HEK293T (cell line): Measurements from ENCODE around the gene NIP7.

ENCODE experiments used
- CTCF ChIA-PET: fragments of 350-600 bp; formaldehyde crosslinking; extraction: SDS; loops from one replicate; lab custom pipeline; 2021; ENCODE audit warnings: antibody characterized with exemption, inconsistent platforms; lab: Yijun Ruan, JAX
- POLR2A ChIA-PET: fragments of 350-600 bp; formaldehyde crosslinking; extraction: SDS; loops from one replicate; lab custom pipeline; 2020; ENCODE audit warnings: antibody characterized with exemption, inconsistent platforms; lab: Yijun Ruan, JAX
- DNase-seq: peaks from one replicate; pipeline ENCODE4 v3.0.0; 2012; ENCODE audit warnings: mixed read lengths; ENCODE audit errors: extremely low spot score
- ARNT ChIP-seq: fragments of 450-650 bp; IDR thresholded peaks from 2 replicates; pipeline ENCODE4 v1.6.1; 2017; ENCODE audit warnings: mild to moderate bottlenecking
- BHLHE40 ChIP-seq: fragments of 450-650 bp; IDR thresholded peaks from 2 replicates; pipeline ENCODE4 v1.6.1; 2016; ENCODE audit warnings: mild to moderate bottlenecking, moderate library complexity, borderline replicate concordance
- CTBP1 ChIP-seq: fragments of 450-650 bp; IDR thresholded peaks from 2 replicates; pipeline ENCODE4 v1.6.1; 2016; ENCODE audit warnings: borderline replicate concordance
- ELF4 ChIP-seq: fragments of 450-650 bp; IDR thresholded peaks from 2 replicates; pipeline ENCODE4 v1.6.1; 2017; ENCODE audit warnings: antibody characterized with exemption
- FOXA1 ChIP-seq: fragments of 450-650 bp; IDR thresholded peaks from 2 replicates; pipeline ENCODE4 v1.6.1; 2016; ENCODE audit warnings: mild to moderate bottlenecking
- FOXK2 ChIP-seq: fragments of 450-650 bp; IDR thresholded peaks from 2 replicates; pipeline ENCODE4 v1.6.1; 2016; ENCODE audit warnings: mild to moderate bottlenecking
- FOXM1 ChIP-seq: fragments of 450-650 bp; IDR thresholded peaks from 2 replicates; pipeline ENCODE4 v1.6.1; 2017; ENCODE audit warnings: mild to moderate bottlenecking, borderline replicate concordance
- HDGF ChIP-seq: fragments of 450-650 bp; IDR thresholded peaks from 2 replicates; pipeline ENCODE4 v1.6.1; 2017; ENCODE audit warnings: antibody characterized with exemption, borderline replicate concordance
- L3MBTL2 ChIP-seq: fragments of 450-650 bp; conservative IDR thresholded peaks from 2 replicates; pipeline ENCODE4 v1.6.1; 2016; ENCODE audit warnings: mild to moderate bottlenecking
- LEF1 ChIP-seq: fragments of 450-650 bp; IDR thresholded peaks from 2 replicates; pipeline ENCODE4 v1.6.1; 2017; ENCODE audit warnings: mild to moderate bottlenecking, borderline replicate concordance
- NFRKB ChIP-seq: fragments of 450-650 bp; IDR thresholded peaks from 2 replicates; pipeline ENCODE4 v1.6.1; 2016; ENCODE audit warnings: mild to moderate bottlenecking, moderate library complexity
- SP1 ChIP-seq: fragments of 450-650 bp; IDR thresholded peaks from 2 replicates; pipeline ENCODE4 v1.6.1; 2017
- SUZ12 ChIP-seq: fragments of 450-650 bp; IDR thresholded peaks from 2 replicates; pipeline ENCODE4 v1.6.1; 2016; ENCODE audit warnings: mild to moderate bottlenecking
- TARDBP ChIP-seq: fragments of 450-650 bp; IDR thresholded peaks from 2 replicates; pipeline ENCODE4 v1.6.1; 2016
- ZNF384 ChIP-seq: fragments of 450-650 bp; IDR thresholded peaks from 2 replicates; pipeline ENCODE4 v1.6.1; 2016
- TF ChIP-seq, protein P1 (sequence below): fragments of 450-650 bp; IDR thresholded peaks from 2 replicates; pipeline ENCODE4 v1.6.1; 2016

Gene NIP7

DNA sequence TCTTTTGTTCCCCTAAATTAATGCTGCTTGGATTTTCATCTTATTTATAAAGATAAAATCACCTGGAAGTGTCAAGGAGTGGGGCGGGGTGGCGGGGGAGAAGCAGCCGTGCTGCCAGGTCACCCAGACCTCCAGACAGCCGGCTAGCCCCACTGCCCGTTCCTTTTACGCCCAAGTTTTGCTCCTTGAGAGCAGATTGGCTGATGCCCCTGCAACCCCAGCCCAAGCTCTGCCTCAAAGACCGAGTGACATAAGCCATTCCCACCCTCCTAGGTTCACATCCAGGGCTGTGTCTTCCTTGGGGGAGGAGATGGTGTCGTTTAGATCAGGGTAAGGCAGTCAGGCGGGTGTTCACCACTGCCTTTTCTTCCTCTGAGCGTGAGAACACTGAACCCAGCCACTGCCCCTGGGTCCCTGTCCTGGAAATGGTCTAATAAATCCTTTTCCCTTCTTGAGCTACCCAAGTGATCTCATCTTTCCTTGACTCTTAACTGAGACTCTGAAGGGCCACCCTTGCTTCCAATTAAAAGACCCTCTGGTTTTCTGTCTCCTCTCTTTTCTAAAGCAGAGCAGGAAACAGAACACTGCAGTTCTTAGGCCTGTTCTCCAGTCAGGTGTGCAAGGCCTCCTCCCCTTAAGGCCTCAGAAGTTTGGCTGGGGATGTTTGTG lies 14.9 kb upstream of the NIP7 start:
- DNase-seq: no peak
- CTCF ChIA-PET: no interaction called here
- POLR2A ChIA-PET: no interaction called here
- no peak for TF ChIP-seq ELF4
- no peak for TF ChIP-seq FOXM1
- TF ChIP-seq, protein P1, sequence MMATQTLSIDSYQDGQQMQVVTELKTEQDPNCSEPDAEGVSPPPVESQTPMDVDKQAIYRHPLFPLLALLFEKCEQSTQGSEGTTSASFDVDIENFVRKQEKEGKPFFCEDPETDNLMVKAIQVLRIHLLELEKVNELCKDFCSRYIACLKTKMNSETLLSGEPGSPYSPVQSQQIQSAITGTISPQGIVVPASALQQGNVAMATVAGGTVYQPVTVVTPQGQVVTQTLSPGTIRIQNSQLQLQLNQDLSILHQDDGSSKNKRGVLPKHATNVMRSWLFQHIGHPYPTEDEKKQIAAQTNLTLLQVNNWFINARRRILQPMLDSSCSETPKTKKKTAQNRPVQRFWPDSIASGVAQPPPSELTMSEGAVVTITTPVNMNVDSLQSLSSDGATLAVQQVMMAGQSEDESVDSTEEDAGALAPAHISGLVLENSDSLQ: no peak
- TF ChIP-seq FOXA1: no peak
- TF ChIP-seq NFRKB: no peak
- TF ChIP-seq CTBP1: no peak

DNA sequence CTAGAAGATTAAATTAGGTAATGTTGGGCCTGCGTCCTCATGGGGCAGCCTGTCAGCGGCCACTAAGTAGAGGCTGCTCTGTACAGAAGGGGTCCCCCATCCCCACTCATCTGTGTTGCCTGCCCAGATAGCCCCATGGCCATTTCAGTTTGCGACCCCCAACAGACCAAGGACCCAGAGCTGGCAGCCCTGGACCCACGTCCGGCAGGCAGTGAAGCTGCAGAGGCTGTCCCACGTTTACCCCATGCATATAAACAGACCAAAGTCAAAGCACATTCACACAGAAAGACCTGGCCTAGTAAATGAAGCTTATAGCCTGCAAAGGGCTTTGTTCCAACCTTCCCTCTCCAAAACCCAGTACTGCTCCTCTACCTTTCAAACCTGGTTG lies 13.8 kb upstream of the NIP7 start:
- DNase-seq: no peak
- CTCF ChIA-PET: interaction anchor here (0.7 kb wide), 1 partner anchor 816 kb away, joined by 3 read pairs; no protein-coding TSS in a partner anchor
- POLR2A ChIA-PET: interaction anchor here (0.9 to 1.4 kb wide), 2 partner anchors 10 to 14 kb away, joined by 4 to 6 read pairs; partner anchors contain the start of gene NIP7
- TF ChIP-seq FOXM1: no peak
- TF ChIP-seq CTBP1: no peak
- TF ChIP-seq HDGF: no peak
- TF ChIP-seq L3MBTL2: no peak
- TF ChIP-seq ZNF384: no peak
- TF ChIP-seq BHLHE40: no peak
- no peak for TF ChIP-seq TARDBP
- no peak for TF ChIP-seq FOXK2
- no peak for TF ChIP-seq NFRKB
- TF ChIP-seq SUZ12: no peak
- no peak for TF ChIP-seq LEF1
- TF ChIP-seq, protein P1: no peak
- TF ChIP-seq SP1: no peak
- no peak for TF ChIP-seq ARNT
- TF ChIP-seq ELF4: no peak
- no peak for TF ChIP-seq FOXA1

DNA sequence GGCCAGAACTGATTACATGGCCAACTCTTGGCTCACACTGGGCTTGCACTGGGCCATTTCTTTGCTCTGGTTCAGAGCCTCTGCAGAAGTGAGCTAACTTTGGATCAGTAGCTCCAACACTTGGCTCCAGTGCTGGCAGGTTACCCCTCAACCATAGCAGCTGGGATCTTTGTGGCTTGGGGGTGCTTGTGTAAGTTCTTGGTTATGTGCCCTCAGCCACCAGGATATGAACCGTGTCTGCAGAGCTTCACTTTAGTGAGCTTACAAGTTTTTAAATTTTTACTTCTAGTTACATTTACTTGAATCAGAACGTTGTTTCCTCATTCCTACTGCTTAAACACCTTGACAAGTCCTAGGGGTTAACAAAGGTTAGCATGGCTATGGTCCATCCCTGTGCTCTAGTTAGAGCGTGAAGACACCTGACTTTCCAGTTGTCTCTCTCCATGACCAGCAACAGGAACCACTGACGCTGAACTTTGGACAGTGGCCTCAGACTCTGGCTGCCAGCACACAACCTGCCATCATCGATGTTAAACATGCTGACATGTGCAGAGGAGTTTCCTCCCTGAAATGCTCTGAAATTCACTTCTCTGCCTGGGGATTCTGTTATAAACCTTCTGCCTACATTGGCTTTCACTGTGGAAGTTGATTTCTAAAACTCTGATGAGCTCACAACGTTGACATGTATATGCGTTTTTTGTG lies 13.2 kb upstream of the NIP7 start:
- POLR2A ChIA-PET: interaction anchor here (0.9 to 1.4 kb wide), 2 partner anchors 11 to 14 kb away, joined by 4 to 6 read pairs; partner anchors contain the start of gene NIP7

DNA sequence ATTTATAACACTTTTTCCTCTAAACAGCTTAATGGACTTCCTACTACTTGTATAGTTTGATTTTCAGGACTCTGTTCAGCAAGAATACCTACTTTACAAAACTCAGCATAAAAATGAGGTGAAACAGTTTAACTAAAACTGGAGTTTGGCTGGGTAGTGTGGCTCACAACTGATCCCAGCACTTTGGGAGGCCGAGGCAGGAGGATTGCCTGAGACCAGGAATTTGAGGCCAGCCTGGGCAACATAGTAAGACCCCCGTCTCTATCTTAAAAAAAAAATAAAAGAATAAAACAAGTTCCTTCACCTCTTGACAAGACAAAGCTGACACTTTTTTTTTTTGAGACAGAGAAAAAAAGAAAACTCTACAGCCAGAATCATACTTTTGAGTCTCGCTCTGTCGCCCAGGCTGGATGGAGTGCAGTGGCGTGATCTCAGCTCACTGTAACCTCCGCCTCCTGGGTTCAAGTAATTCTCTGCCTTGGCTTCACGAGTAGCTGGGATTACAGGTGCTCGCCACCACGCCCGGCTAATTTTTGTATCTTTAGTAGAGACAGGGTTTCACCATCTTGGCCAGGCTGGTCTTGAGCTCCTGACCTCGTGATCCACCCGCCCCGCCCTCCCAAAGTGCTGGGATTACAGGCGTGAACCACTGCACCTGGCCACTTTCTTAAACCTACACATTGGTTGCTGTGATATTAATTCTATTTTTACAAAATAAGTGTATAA lies 11.8 kb upstream of the NIP7 start:
- ChIA-PET POLR2A (interaction anchor here (1.1 kb wide), 1 partner anchor 13 kb away, joined by 3 read pairs; no protein-coding TSS in a partner anchor), CTCF (interaction anchor here (0.9 kb wide), 1 partner anchor 70 kb away, joined by 3 read pairs; no protein-coding TSS in a partner anchor)
- TF ChIP-seq LEF1 (no peak), ELF4 (no peak), HDGF (no peak), L3MBTL2 (no peak), FOXK2 (no peak), BHLHE40 (no peak), ARNT (no peak), NFRKB (no peak), SUZ12 (no peak), TARDBP (no peak), FOXM1 (no peak), CTBP1 (no peak), SP1 (no peak), FOXA1 (no peak)
- DNase-seq: no peak

More for the DNA sequence above, 13.2 kb upstream of the NIP7 start:
- CTCF ChIA-PET: interaction anchor here (0.7 kb wide), 1 partner anchor 817 kb away, joined by 3 read pairs; no protein-coding TSS in a partner anchor
- no peak for DNase-seq
- no peak for TF ChIP-seq FOXK2
- no peak for TF ChIP-seq CTBP1
- no peak for TF ChIP-seq ZNF384
- TF ChIP-seq ARNT: no peak
- no peak for TF ChIP-seq ELF4
- no peak for TF ChIP-seq FOXM1
- TF ChIP-seq SUZ12: no peak
- no peak for TF ChIP-seq BHLHE40
- no peak for TF ChIP-seq FOXA1

DNA sequence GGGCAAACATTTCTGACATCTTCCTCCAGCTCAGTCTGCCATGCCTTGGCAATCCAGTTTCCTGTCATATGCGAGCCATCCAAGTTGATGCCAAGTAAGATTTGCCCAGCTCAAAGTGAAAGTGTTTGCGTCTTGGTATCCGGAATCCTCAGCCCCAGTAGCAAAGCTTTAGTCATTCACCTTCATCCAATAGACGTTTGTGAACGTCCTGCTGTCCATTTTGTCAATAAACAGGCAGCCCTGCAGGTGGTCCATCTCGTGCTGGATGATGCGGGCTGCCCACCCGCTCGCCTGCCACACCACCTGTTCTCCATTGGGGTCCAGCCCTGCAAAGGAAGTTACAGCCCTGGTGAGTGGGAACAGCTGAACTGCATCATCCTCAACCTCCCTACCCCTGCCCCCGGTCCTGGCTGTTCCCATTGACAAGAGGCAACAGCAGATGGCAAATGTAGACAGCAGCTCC lies 10.7 kb upstream of the NIP7 start:
- POLR2A ChIA-PET: interaction anchor here (1.0 to 1.7 kb wide), 5 partner anchors 10 to 19 kb away, joined by 3 to 5 read pairs (median 3); partner anchors contain the start of gene COG8
- CTCF ChIA-PET: interaction anchor here (0.9 kb wide), 1 partner anchor 69 kb away, joined by 3 read pairs; no protein-coding TSS in a partner anchor
- TF ChIP-seq SP1: no peak
- no peak for TF ChIP-seq FOXA1
- no peak for TF ChIP-seq CTBP1
- no peak for DNase-seq
